Measurements from ENCODE around the gene NUTM2E.
"Not testable (repeated sequence)": the region's sequence is repeated elsewhere in the genome, so short reads cannot be mapped to it uniquely, and the experiment has no call there.

The NUTM2E gene

GRCh38 chr10:79826496-79827215, at the start of gene NUTM2E:
Gene NUTM2E (plus strand): TSS chr10:79826739. CDS start chr10:79841741, 15,002 bp downstream.
- in situ Hi-C loops (cut with MboI; ENCODE audit: low pct_unique_long_range_greater_than_20kb, low sequenced_read_pairs) = not testable (repeated sequence)
- peak; percentile 81 for DNase-seq

- in situ Hi-C loops (cut with MboI; ENCODE audit: low pct_unique_long_range_greater_than_20kb, low sequenced_read_pairs); DNase-seq: not testable (repeated sequence)
These were observed 48.5 kb upstream of the NUTM2E start for GRCh38 chr10:79777997-79778396.

DNA sequence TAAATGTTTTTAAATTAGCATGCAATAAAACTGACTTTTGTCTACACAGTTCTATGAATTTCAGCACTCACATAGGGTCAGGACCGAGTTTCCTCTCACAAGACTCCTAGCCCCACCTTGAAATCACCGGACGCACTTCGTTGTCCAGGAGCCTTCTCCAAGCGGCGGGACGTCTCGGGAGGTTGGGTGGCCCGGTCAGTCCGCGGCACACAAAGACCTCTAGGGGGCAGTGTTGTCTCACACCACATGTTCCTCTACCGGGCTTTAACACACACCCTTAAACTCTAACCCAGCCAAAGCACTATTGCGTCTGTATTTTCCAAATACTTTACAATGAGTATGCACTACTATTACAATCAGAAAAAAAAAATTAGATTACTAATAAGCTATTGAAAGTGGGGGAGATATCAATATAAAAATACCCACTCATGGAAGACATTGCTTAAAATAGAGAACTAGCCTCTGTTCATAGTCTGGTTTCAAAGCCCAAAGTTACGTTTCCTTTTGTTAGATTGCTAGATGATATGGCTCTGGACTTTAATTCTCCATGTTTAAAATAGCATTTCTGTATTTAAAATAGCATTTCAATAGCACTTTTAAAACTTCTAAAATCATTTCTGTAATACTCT, 47.1 kb upstream of the NUTM2E start:
- in situ Hi-C loops (cut with MboI; ENCODE audit: low pct_unique_long_range_greater_than_20kb, low sequenced_read_pairs) = not testable (repeated sequence)
- DNase-seq = peak; percentile 75

- in situ Hi-C loops (cut with MboI; ENCODE audit: low pct_unique_long_range_greater_than_20kb, low sequenced_read_pairs) = not testable (repeated sequence)
- peak; percentile 7 for DNase-seq
These were observed 46.5 kb upstream of the NUTM2E start for GRCh38 chr10:79779992-79780391.

- DNase-seq; in situ Hi-C loops (cut with MboI; ENCODE audit: low pct_unique_long_range_greater_than_20kb, low sequenced_read_pairs): not testable (repeated sequence)
These were observed 45.0 kb upstream of the NUTM2E start for GRCh38 chr10:79781584-79781983.

- in situ Hi-C loops (cut with MboI; ENCODE audit: low pct_unique_long_range_greater_than_20kb, low sequenced_read_pairs); DNase-seq: not testable (repeated sequence)
These were observed 39.0 kb upstream of the NUTM2E start for GRCh38 chr10:79787455-79787952.

DNA sequence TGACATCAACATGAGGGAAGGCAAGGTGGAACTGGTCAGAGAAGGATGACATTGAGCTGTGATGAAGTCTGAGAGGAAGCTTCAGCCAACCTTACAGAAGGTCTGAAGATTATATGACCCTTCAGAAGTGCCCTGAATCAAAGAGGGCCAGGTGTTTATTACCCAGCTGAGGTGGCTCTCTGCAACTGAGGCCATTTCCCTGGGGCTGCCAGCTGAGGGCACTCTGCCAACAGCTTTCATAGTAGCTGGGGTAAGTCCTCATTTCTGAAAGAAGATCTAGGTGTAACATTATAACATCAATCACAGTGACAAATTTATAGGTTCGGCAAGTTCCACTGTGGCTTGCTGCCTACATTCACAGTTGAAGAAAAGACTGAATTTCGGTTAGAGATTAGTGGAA, 37.2 kb upstream of the NUTM2E start:
- DNase-seq; in situ Hi-C loops (cut with MboI; ENCODE audit: low pct_unique_long_range_greater_than_20kb, low sequenced_read_pairs): not testable (repeated sequence)

DNA sequence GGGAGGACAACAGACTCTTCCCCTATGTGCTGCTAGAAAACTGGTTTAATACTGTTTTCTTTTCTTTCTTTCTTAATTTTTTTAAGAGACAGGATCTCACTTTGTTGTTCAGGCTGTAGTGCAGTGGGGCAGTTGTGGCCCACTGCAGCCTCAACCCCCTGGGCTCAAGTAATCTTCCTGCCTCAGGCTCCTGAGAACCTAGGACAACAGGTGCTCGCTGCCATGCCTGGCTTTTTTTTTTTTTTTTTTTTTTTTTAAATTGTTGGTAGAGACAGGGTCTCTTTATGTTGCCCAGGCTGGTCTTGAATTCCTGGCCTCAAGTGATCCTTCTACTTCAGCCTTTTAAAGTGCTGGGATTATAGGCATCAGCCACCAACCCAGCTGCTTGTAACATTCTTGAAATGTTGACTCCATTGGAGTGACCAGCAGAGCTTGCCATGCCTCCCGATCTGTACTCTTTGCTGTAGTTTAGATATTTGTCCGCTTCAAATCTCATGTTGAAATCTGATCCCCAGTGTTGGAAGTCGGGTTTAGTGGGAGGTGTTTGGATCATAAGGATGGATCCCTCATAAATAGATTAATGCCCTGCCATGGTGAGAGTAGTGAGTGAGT, 34.5 kb upstream of the NUTM2E start:
- in situ Hi-C loops (cut with MboI; ENCODE audit: low pct_unique_long_range_greater_than_20kb, low sequenced_read_pairs); DNase-seq: not testable (repeated sequence)

- DNase-seq; in situ Hi-C loops (cut with MboI; ENCODE audit: low pct_unique_long_range_greater_than_20kb, low sequenced_read_pairs): not testable (repeated sequence)
These were observed 27.2 kb upstream of the NUTM2E start for GRCh38 chr10:79799337-79799736.

DNA sequence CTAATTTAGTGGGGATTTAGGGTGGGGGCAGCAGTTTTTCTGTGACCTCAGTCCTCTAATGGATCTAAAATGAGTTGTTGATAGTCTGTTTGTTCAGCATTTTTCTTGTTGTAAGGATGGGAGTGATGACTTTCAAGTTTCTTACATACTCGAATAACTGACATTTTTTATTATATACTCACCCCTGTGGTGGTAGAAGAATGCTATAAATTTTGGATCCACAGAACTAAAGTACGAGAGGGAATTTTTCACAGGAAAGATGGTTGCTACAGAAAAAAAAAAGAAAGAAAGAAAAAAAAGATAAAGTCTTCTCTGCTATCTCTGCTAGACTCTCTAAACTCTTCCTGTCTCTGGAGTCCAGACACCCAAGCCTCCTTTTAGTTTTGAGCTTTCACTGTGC, 20.7 kb upstream of the NUTM2E start:
- not testable (repeated sequence) for DNase-seq

DNA sequence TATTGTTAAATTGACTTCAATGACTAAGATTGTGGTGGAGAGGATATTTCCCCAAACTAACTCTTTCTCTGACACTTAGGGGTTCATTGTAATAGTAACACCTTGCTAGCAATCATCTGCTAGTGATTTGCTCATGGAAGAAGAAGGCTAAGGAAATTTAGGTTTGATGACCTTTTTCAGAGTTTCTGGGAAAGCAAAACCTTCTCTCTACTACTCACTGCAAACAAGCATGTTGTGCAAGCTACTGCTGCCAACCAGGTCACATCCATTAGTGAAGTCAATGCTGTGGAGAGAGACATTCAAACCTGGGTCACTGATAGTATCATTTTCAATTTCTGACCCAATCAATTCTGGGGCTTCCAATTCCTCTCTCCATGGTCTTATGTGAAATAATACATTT, 14.6 kb upstream of the NUTM2E start:
- in situ Hi-C loops (cut with MboI; ENCODE audit: low pct_unique_long_range_greater_than_20kb, low sequenced_read_pairs); DNase-seq: not testable (repeated sequence)

More for the DNA sequence above, 20.7 kb upstream of the NUTM2E start:
- in situ Hi-C loops (cut with MboI; ENCODE audit: low pct_unique_long_range_greater_than_20kb, low sequenced_read_pairs) = not testable (repeated sequence)

- DNase-seq; in situ Hi-C loops (cut with MboI; ENCODE audit: low pct_unique_long_range_greater_than_20kb, low sequenced_read_pairs): not testable (repeated sequence)
These were observed 10.2 kb upstream of the NUTM2E start for GRCh38 chr10:79816290-79816689.

- in situ Hi-C loops (cut with MboI; ENCODE audit: low pct_unique_long_range_greater_than_20kb, low sequenced_read_pairs); DNase-seq: not testable (repeated sequence)
These were observed 3.2 kb upstream of the NUTM2E start for GRCh38 chr10:79823387-79823786.

GRCh38 chr10:79825587-79826011, 940 bp upstream of the NUTM2E start:
- DNase-seq; in situ Hi-C loops (cut with MboI; ENCODE audit: low pct_unique_long_range_greater_than_20kb, low sequenced_read_pairs): not testable (repeated sequence)

DNA sequence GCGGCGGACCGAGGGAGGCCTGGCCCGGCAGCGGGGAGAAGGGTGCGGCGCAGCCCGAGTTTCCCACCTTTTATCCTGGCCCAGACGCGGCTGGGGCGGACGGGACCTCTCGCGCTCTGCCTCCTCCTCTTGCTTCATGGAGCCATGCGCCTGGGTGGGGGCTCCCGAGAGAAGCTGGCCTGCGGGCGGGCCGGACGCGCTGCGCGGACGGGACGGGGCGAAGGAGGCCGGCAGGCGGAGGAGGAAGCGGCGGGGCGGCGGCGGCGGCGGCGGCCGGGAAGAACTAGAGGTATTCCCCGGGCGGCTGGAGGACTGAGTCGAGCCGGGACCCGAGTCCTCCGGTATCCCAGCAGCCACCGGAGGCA, 426 bp upstream of the NUTM2E start:
- in situ Hi-C loops (cut with MboI; ENCODE audit: low pct_unique_long_range_greater_than_20kb, low sequenced_read_pairs) = not testable (repeated sequence)
- peak; percentile 21 for DNase-seq

- in situ Hi-C loops (cut with MboI; ENCODE audit: low pct_unique_long_range_greater_than_20kb, low sequenced_read_pairs); DNase-seq: not testable (repeated sequence)
These were observed 7.3 kb downstream of the NUTM2E start for GRCh38 chr10:79833833-79834232.

- in situ Hi-C loops (cut with MboI; ENCODE audit: low pct_unique_long_range_greater_than_20kb, low sequenced_read_pairs); DNase-seq: not testable (repeated sequence)
These were observed 9.4 kb downstream of the NUTM2E start for GRCh38 chr10:79835891-79836290.

DNA sequence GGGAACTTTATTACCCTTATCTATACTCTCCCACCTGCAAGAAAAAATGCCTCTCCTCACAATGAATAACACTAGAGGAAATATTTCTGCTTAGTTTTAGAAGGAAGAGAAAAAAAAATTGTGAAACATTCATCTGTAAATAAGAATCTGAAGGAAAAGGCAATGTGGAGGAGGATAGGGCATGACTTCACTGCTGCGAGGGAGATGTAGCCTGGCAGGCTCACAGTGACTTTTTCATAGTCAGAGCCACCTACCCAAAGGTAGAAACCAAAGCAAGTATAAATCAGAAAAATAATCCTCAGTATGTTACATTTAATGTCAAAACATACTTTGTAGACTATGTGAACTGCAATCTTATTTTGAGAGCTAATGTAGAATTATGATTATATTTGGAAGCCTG, 10.4 kb downstream of the NUTM2E start:
- in situ Hi-C loops (cut with MboI; ENCODE audit: low pct_unique_long_range_greater_than_20kb, low sequenced_read_pairs); DNase-seq: not testable (repeated sequence)

- DNase-seq; in situ Hi-C loops (cut with MboI; ENCODE audit: low pct_unique_long_range_greater_than_20kb, low sequenced_read_pairs): not testable (repeated sequence)
These were observed 11.9 kb downstream of the NUTM2E start for GRCh38 chr10:79838441-79838840.

Data from KBM-7 (cell line).